GM18519 (cell line): ENCODE data around the gene NR3C1.

ENCODE experiments used
- ATAC-seq: cut with Tn5 transposase; IDR thresholded peaks from one replicate; pipeline ENCODE4 v1.9.1; 2021; ENCODE audit warnings: mild to moderate bottlenecking, moderate library complexity; ENCODE audit not compliant: unreplicated experiment, low FRiP score

The NR3C1 gene

DNA sequence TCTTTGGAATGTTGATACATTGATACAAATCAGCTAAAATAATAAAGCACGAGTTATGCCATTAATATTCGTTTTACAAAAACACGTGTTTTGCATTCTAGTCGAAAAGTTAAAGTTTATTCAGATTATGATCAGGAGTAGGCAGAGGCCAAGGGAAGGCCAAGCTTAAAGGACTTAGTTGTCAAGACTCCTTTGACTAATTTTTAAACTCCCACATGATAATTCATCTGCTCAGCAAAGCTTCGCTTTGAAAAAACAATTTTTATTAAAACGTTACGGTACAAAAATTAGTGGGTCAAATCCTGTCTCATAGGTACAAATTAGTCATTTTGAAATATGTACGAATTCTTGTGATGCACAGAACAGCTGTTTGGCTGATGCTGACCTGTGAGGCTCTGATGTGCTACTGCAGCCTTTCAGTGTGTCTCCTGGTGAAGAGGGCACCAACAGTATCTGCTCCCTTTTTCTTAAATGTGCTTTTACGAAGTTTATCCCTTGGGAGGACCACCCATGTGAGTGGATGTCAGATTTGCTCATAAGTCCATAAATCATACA lies 23.0 kb upstream of the NR3C1 start:
- ATAC-seq: peak; percentile 62

DNA sequence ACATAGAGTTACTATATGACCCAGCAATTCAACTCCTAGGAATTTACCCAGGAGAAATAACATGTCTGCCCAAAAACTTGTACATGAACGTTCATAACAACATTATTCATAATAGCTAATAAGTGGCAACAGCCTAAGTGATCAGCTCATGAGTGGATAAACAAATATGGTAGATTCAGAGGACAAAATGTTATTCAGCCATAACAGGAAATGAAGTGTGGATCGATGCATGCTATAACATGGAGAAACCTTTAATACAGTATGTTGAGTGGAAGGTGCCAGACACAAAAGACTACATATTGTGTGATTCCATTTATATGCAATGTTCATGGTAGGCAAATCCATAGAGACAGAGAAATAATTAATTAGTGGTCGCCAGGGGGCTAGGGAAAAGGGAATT lies 22.3 kb upstream of the NR3C1 start:
- ATAC-seq: no peak

DNA sequence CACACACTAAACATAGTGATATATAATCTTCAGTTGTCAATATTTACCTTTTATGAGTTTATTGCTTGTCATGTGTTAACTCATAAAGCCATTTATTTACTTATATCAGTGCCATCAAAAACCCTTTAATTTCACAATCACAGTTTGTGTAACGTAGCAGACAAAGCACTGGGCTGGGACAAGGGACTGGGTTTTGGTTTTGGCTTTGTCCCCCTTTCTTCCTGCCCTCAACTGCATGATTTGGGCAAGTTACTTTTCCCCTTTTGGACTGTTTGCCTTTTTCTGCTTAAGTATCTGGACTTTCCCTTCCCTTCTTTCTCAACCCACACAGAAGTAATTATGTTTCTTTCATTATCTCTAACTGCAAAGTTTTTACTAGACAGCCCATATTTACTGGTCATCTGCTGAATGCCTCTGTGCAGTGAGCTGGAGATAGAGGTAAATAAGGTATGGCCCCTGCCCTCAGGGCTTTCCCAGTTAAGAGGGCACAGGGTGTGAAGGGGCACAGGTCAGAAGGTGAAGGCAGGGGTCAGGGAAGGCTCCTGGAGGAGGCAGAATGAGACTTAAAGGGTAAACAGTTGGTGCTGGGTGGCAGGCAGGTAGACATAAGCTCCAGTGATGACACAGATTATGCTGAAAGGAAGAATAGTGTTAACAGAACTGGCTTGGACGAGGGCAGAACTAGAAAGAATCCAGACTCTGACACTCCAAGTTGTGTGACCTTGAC lies 14.8 kb upstream of the NR3C1 start:
- ATAC-seq: no peak

DNA sequence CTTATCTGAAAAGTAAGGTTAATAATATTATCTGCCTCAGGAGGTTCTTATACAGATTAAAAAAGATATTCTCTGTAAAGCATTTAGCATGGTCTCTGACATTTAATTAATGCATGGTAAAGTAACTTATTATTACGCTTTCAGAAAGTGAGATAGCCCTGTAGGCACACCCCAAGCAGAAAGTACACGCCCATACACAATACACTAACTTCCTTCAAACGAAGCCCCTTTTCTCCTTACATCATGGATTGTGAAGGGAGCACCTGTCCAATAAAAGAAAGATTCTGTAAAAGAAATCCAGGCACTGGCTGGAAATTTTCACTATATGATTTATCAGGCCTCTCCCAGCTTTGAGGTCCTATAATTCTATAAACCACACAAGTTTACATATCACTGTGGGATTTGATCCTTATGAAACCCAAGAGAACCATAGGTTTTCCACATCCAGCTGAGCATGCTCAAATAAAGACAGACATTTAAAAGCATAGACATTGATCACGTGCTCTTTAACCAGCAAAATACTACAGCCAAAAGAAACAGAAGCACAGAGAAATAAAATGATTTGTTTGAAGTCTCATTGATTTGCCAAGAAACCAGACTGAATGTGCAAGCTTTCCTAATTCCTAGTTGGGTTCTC lies 14.1 kb upstream of the NR3C1 start:
- ATAC-seq: no peak

DNA sequence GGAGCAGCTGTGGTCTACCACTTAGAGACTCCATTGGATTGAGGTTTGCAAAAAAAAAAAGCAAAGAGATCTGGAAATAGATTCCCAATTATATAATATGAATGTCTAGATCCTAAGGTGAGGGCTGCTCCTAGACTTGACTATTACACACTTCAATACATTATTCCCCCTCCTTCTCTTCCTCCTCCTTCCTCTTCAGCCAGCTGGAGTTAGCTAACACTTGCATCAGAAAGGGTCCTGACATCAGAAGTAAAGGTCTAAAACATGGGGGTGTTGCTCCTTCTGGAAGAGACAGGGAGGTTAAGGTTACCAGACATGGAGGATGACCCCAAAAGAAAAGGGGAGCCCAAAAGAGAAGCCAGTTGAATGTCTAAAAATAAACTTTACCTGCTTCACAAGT lies 12.9 kb upstream of the NR3C1 start:
- no peak for ATAC-seq

DNA sequence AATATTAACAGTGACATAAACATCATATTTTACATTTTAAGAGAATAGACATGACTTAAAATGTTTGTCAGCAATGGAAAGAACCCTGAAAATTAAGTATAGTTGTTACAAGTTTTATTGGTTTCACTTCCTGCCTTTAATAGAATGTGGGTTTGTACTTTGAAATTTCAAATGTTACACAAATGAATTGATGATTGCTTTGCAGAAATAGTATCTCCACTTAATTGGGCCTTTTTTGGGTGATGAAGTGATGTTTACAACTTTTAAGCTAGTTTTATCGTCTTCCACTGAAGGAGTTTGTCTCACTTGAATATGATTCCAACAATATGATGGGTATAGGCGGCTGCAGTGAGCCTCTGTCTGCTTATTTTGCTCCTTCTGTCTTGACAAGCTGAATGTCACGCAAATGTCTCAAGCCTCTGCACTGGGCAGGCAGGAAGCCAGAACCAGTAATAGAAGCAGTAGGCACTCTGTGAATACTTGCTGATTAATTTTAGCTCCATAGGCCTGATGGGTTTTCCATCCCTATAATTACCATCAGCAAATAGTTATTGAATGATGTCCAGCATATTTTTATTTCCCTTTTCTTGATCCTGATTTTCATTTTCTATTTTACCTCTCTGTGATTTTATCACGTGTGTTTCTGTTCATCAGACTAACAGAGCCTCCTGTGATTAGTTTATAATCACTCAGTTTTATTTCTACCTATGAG lies 10.6 kb upstream of the NR3C1 start:
- no peak for ATAC-seq

DNA sequence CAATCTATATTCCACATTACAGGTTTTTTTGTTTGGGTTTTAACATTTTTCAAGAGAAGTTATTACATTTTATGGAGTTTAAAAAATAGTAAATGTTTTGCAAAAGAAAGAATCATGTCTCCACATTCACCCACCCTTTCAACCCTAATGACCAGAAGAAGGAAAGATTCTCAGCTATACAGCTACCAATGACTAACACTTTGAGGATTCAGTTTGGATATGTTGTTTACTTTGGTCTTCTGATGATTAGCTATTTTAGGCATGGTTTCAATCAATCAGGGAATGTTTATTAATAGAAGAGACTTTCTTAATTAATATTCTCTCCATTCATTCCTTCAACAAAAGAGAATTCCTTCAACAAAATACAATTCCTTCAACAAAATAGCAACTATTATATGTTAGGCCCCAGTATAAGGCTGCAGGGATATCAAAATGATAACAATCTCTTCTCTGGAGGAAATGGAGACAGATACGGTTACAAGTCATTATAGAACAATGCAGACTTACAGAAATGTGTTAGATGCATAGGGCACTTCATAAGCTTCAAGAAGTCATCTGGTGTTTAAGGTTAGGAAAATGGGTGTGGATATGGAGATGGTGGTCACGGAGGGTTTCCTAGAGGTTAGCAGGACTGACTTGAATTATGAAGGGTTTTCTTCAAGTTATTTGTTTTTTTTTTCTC lies 9.3 kb upstream of the NR3C1 start:
- no peak for ATAC-seq

DNA sequence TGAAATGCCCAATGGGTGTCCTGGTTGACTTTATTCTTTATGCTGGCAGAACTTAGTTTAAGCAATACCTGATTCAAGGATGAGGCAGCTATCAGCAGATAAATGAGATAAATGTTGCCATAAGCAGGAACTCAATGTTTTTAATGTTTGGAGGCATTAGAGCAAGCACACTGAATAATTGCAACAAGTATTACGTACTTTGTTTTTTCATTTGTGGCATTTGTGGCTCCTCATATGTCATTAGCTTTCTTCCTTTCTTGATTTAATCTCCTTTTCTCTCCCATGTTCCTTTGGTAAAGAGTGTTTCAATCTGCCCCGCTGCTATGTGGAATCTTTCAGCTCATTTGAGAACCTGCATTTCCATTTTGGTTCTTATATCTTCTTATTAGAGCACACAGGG lies 6.4 kb upstream of the NR3C1 start:
- no peak for ATAC-seq

DNA sequence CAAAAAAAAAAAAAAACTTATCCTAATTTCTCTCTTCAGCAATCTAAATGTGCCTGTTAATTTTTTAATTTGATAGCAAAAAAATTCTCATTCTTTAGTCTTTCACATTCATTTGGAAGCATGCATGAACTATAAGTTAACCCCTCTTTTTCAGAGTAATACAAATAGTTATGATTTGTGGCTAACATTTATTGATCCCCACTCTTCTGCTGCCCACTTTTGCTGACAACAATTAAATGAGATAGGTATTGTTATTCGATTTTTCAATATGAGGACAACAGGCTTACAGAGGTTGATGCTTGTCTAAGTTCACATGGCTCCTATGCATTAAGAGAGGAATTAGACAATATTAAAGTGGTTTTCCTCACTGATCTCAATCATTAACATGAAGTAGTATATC lies 2.9 kb upstream of the NR3C1 start:
- no peak for ATAC-seq

DNA sequence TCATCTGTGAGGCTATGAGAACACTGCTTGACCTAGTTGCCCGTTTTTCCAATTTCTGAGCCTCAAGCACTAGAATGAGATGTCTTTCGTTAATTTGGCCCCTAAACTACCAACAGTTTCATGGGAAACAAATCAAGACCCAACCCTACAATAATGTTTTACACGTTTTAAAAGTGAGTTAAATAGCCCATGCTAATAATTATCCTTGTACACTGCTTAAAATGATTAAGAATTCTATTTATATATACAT lies 2.3 kb upstream of the NR3C1 start:
- no peak for ATAC-seq

DNA sequence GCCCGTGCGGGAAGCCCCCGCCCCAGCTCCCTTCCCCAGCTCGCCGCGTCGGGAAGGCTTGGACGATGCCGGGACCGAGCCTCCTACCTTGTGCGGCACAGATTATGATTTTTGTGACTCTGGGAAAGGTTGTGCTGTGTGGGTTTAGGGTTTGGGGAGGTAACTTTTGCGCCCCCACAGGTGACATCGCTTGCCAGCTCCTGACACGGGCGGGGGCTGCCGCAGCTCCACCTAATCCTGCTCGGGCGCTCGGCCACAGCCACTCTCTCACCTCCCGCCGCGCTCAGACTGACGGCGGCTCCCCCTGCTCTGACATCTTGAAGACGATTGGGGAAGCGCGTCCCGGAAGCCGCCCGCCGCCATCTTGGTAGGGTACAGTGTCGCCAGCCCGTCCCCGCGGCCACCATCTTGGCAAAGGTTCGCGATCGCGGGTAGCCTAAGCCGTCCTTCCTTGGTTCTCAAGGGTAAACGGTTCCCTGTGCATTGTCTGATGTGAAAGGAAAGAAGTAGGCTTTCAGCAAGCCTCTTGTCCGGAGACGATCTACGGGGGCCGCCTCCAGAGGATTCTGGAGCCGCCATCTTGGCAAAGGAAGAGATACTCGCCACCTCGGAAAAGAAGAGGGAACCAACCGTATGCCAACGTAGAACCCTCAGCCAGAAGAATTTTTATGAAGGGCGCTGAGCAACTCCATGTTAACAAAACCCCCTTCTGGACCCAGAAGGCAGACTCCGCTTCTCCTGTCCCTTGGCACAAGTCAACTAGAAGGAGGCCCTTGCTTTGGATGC lies 1.8 kb upstream of the NR3C1 start:
- no peak for ATAC-seq

DNA sequence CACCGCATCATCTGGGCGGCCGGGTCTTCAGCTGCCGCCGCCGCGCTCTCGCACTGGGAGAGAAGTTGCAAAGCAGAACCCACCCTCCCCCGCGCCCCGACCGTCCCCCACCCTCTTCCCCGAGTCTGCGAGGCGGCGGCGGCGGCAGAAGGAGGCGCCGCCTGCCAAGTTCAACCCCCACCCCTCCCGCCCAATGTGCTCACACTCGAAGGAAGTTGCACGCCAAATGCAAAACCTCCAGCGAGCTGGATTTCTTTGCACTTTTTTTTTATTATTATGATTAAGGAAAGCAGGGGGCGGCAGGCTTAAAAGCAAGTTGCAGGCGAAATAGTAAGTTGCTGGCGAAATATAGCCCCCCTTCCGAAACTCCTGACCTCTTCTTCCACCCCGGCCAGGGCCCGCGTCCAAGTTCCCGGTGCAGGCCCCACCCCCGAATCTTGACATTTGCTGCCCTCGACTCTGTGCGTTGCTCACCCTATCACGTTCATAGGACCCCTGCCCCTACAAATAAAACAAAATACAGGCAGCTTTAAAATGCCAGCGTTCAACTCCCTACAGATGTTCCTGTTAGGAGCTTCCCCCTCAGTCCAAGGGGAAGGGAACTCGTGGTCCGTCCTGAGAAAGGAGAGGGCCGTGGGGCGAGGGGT lies 1.1 kb upstream of the NR3C1 start:
- peak; percentile 2 for ATAC-seq

DNA sequence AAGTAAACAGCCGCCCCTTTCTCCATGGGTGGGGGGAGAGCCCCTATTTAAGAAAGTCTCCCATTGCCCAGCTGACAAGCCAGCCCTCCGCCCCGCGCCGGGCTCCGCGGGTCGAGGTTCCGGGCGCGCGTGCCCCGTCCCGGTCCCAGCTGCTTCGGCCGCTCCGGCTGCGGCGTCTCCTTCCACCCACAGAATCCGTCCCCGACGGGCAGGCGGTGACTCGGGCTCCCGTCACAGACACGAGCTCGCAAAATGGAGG lies 223 bp downstream of the NR3C1 start:
- no peak for ATAC-seq

DNA sequence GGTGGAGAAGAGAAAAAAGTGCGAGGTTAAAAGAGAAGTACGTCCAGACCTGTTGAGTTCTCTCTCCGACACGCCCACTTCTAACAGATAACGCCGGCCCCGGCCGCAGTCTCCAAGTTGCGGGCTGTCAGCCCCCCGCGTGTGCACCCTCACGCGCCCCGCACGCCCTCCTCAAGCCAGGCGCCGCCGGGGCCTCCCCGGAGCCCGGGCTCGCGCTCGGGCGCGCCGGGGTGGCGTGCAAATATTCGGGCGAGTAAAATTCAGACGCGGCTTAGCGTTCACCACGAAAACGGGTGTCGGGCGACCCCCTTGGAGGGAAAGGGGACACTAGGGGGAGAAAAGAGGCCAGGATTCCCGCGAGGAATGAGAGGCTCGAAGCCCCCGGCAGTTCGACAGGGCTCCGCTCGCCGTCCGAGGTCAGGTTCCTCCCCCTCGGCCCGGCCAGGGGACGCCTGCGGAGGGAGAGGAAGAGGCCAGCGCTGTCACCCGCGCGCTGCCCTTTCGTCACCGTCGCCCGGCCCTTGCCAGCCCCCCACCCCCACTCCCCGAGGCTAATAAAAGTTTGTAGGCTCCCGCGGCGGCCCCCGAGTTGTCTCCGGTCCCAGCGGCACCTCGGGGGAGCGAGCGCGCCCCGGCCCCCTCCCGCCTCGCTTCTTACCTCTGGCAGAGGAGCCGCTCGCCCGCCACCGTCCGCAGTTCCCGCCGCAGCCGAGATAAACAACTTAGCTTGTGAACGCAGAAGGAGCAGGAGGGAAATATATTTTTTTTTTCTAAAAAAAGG lies 743 bp downstream of the NR3C1 start:
- no peak for ATAC-seq

DNA sequence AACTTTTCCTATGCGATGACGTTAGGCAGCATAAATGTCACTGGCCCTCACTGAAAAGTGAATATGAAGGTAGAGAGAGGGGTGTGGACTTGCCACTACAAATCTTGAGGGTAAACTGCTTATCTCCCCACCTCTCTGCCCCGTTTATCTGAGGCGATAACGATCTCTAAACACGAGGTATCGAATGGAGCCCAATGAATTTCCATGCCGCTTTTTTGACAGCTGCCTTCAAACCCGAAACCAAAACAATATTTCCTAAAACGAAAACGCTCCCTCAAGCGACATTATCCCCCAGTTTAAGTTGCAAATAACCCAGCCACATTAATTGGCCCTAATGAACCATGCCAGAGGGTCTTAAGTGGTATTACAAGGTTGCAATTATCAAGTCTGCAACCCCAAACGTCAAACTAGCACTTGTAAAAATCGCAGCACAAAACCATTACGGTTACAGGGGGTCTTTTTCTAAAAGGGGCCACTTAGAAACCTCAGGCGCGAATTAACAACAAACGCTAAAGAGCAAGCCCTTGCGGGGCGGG lies 1.4 kb downstream of the NR3C1 start:
- no peak for ATAC-seq

DNA sequence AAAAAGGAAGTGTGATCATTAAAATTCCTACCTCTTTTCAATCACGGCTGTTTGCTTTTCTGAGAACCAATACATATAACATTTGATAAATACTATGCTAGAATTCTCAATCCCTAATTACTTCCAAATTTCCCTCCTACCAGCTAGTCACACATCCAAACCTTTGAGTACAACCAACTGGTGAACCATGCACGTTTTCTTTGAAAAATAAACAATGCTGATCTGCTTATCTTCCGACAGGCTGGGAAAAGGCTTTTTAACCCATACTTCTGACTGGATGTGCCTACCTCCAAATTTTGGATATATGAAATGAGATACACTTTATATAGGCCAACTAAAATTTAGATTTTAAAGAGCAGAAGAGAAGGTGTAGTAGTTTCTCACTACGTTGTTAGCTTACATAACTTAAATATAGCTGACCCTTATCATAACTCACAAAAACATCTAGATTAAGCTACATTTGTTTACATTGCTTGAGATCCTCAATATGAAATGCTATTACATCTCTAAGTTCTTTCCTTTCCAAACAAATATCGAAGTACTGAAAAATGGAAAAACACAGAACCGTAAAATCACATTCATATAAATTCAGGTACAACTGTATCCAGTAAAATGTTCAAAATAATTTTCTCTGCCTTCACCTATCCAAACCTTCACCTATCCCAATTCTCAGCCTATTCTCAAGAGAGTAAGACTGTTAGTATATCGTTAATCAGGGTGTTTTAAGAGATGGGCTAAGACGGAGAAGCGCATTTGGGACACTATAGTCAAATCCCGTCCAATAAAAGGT lies 2.1 kb downstream of the NR3C1 start:
- ATAC-seq: no peak

DNA sequence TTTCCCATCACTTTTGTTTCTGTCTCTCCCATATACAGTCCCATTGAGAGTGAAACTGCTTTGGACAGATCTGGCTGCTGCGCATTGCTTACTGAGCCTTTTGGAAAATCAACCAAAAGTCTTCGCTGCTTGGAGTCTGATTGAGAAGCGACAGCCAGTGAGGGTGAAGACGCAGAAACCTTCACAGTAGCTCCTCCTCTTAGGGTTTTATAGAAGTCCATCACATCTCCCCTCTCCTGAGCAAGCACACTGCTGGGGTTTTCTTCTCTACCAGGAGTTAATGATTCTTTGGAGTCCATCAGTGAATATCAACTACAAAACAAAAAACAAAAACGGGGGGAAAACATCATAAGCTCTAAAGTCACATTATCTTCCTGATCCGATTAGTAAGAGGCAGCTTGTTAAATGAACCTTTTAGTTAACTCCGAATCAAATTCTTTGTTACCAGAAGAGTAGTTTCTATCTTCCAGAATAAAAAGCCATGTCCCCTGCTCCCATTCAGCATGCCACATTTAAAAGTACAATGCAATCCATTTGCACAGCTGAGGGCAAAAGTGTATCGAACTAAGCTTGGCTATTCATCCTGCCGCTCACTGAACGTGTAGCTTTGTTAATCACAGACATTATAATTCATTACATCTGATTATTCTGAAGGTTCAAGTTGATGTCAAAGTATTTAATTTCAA lies 2.8 kb downstream of the NR3C1 start:
- ATAC-seq: no peak
